HEK293T (cell line): Measurements from ENCODE around the gene CTDP1.

Experiments used
- ELF4 ChIP-seq: fragments of 450-650 bp; IDR thresholded peaks from 2 replicates; pipeline ENCODE4 v1.6.1; 2017; ENCODE audit warnings: antibody characterized with exemption
- FOXM1 ChIP-seq: fragments of 450-650 bp; IDR thresholded peaks from 2 replicates; pipeline ENCODE4 v1.6.1; 2017; ENCODE audit warnings: mild to moderate bottlenecking, borderline replicate concordance
- TF ChIP-seq, protein P1 (sequence below): fragments of 450-650 bp; IDR thresholded peaks from 2 replicates; pipeline ENCODE4 v1.6.1; 2016

- TF ChIP-seq FOXM1 (no peak), ELF4 (no peak)
- TF ChIP-seq, protein P1, sequence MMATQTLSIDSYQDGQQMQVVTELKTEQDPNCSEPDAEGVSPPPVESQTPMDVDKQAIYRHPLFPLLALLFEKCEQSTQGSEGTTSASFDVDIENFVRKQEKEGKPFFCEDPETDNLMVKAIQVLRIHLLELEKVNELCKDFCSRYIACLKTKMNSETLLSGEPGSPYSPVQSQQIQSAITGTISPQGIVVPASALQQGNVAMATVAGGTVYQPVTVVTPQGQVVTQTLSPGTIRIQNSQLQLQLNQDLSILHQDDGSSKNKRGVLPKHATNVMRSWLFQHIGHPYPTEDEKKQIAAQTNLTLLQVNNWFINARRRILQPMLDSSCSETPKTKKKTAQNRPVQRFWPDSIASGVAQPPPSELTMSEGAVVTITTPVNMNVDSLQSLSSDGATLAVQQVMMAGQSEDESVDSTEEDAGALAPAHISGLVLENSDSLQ, result no peak
These were observed 50.0 kb downstream of the CTDP1 start for GRCh38 chr18:79729611-79730010.
